ENCODE measurements around the gene EPN2.

GRCh38 chr17:19331134-19331533, 94.0 kb downstream of the EPN2 start:
- TF ChIP-seq CTCF (IDR thresholded peaks at IDR 0.05) (no peak), POLR2A (IDR thresholded peaks at IDR 0.05) (no peak)
